IMR-90 (cell line): ENCODE results near the gene PLS1. TPM values are rescaled to one million over a fixed set of nuclear protein-coding genes. Genes with fewer than 3 reads are reported as not detected.

Source experiments
- ATAC-seq: fragments of 200-7000 bp; cut with Tn5 transposase; 2 replicates; pipeline ENCODE4 v1.9.1; 2020; ENCODE audit warnings: low read depth, mild to moderate bottlenecking, moderate library complexity
- BruUV-seq: library from RNA; stranded (reverse); fragments of 400-500 nt; replicated peaks from 2 replicates; lab custom pipeline; 2021; lab: Mats Ljungman, UMichigan
- CTCF ChIA-PET: fragments of 300-600 bp; formaldehyde crosslinking; extraction: SDS; loops from one replicate; lab custom pipeline; 2021; ENCODE audit warnings: antibody characterized with exemption; lab: Yijun Ruan, JAX
- POLR2A ChIA-PET: fragments of 300-600 bp; sonication (Branson Sonifier 250); formaldehyde crosslinking; loops from one replicate; lab custom pipeline; 2022; ENCODE audit warnings: antibody characterized with exemption; ENCODE audit not compliant: unreplicated experiment; lab: Charles Lee
- DNase-seq: peaks from one replicate; pipeline ENCODE4 v3.0.0; 2013
- H2AFZ ChIP-seq: replicated peaks from 2 replicates; pipeline ENCODE3; 2013; ENCODE audit warnings: low read length, mild to moderate bottlenecking; ENCODE audit not compliant: poor library complexity
- H2AK5ac ChIP-seq: 2 replicates; pipeline ENCODE4 v1.6.1; 2013; ENCODE audit warnings: low read depth, low read length, inconsistent platforms
- H2AK9ac ChIP-seq: replicated peaks from 2 replicates; pipeline ENCODE3; 2013; ENCODE audit warnings: mild to moderate bottlenecking, low read depth, low read length, moderate library complexity; ENCODE audit not compliant: poor library complexity
- H2BK120ac ChIP-seq: 2 replicates; pipeline ENCODE4 v1.6.1; 2013; ENCODE audit warnings: low read depth, low read length, inconsistent platforms
- H2BK15ac ChIP-seq: 3 replicates; pipeline ENCODE4 v1.6.1; 2013; ENCODE audit warnings: low read depth, low read length, inconsistent platforms
- H2BK20ac ChIP-seq: 2 replicates; pipeline ENCODE4 v1.6.1; 2013; ENCODE audit warnings: low read depth, mild to moderate bottlenecking, inconsistent platforms, low read length, moderate library complexity
- H2BK5ac ChIP-seq: 2 replicates; pipeline ENCODE4 v1.6.1; 2013; ENCODE audit warnings: mild to moderate bottlenecking, low read depth, low read length, inconsistent platforms; ENCODE audit not compliant: poor library complexity, severe bottlenecking
- H3K14ac ChIP-seq: replicated peaks from 2 replicates; pipeline ENCODE4 v1.6.1; 2013; ENCODE audit warnings: low read depth, low read length, inconsistent platforms
- H3K18ac ChIP-seq: 2 replicates; pipeline ENCODE4 v1.6.1; 2013; ENCODE audit warnings: low read depth, low read length, control low read depth
- H3K23ac ChIP-seq: 2 replicates; pipeline ENCODE4 v1.6.1; 2013; ENCODE audit warnings: low read depth, low read length, inconsistent platforms
- H3K27ac ChIP-seq: 2 replicates; pipeline ENCODE4 v1.5.1; 2013; ENCODE audit warnings: mild to moderate bottlenecking, control low read depth, low read length; ENCODE audit not compliant: insufficient read depth
- H3K27me3 ChIP-seq: 2 replicates; pipeline ENCODE4 v1.6.1; 2013; ENCODE audit warnings: low read length; ENCODE audit not compliant: control insufficient read depth, insufficient read depth
- H3K36me3 ChIP-seq: 2 replicates; pipeline ENCODE4 v1.6.1; 2013; ENCODE audit warnings: low read length, mixed read lengths; ENCODE audit not compliant: control insufficient read depth, insufficient read depth
- H3K4ac ChIP-seq: 2 replicates; pipeline ENCODE4 v1.6.1; 2013; ENCODE audit warnings: low read depth, low read length, inconsistent platforms
- H3K4me1 ChIP-seq: 2 replicates; pipeline ENCODE4 v1.6.1; 2013; ENCODE audit warnings: low read length, mixed read lengths; ENCODE audit not compliant: control insufficient read depth, insufficient read depth
- H3K4me2 ChIP-seq: 2 replicates; pipeline ENCODE4 v1.6.1; 2013; ENCODE audit warnings: low read depth, mild to moderate bottlenecking, control low read depth, low read length, moderate library complexity
- H3K4me3 ChIP-seq: 2 replicates; pipeline ENCODE4 v1.5.1; 2013; ENCODE audit warnings: low read depth, mild to moderate bottlenecking, control low read depth, low read length, moderate library complexity; ENCODE audit not compliant: insufficient read depth
- H3K56ac ChIP-seq: 2 replicates; pipeline ENCODE4 v1.6.1; 2013; ENCODE audit warnings: low read length, inconsistent platforms; ENCODE audit not compliant: insufficient read depth; ENCODE audit errors: extremely low read depth
- H3K79me1 ChIP-seq, 2 experiments: 2 replicates each; pipeline ENCODE4 v1.6.1; 2013; ENCODE audit warnings: low read length in 2 of 2, inconsistent platforms in 1 of 2, low read depth in 1 of 2
- H3K9ac ChIP-seq: 2 replicates; pipeline ENCODE4 v1.6.1; 2013; ENCODE audit warnings: low read depth, low read length, control low read depth
- H3K9me1 ChIP-seq: 2 replicates; pipeline ENCODE4 v1.6.1; 2013; ENCODE audit warnings: low read length, inconsistent platforms; ENCODE audit not compliant: insufficient read depth
- H3K9me3 ChIP-seq: 2 replicates; pipeline ENCODE4 v1.6.1; 2013; ENCODE audit warnings: low read length; ENCODE audit not compliant: control insufficient read depth, insufficient read depth
- H4K20me1 ChIP-seq: 2 replicates; pipeline ENCODE4 v1.6.1; 2013; ENCODE audit warnings: low read length, inconsistent platforms; ENCODE audit not compliant: insufficient read depth
- H4K5ac ChIP-seq: 2 replicates; pipeline ENCODE4 v1.6.1; 2013; ENCODE audit warnings: mild to moderate bottlenecking, low read depth, low read length, control low read depth
- H4K8ac ChIP-seq, 2 experiments: 2 replicates each; pipeline ENCODE4 v1.6.1; 2013; ENCODE audit warnings: low read depth in 2 of 2, low read length in 2 of 2, control low read depth in 1 of 2, inconsistent platforms in 1 of 2
- H4K91ac ChIP-seq: 2 replicates; pipeline ENCODE4 v1.6.1; 2013; ENCODE audit warnings: low read depth, low read length, inconsistent platforms; ENCODE audit not compliant: insufficient read depth
- BHLHE40 ChIP-seq: fragments of 150-350 bp; IDR thresholded peaks from 2 replicates; pipeline ENCODE4 v1.6.1; 2016; ENCODE audit warnings: mild to moderate bottlenecking, low read depth, low read length
- MAZ ChIP-seq: IDR thresholded peaks from 2 replicates; pipeline ENCODE4 v1.6.1; 2012; ENCODE audit warnings: low read depth, mild to moderate bottlenecking, low read length, improper control_type of control experiment, moderate library complexity, borderline replicate concordance
- POLR2A ChIP-seq: IDR thresholded peaks from 2 replicates; pipeline ENCODE4 v1.6.1; 2012; ENCODE audit warnings: mild to moderate bottlenecking, low read depth, low read length
- RCOR1 ChIP-seq: IDR thresholded peaks from 2 replicates; pipeline ENCODE4 v1.6.1; 2012; ENCODE audit warnings: mild to moderate bottlenecking, low read length, improper control_type of control experiment; ENCODE audit not compliant: insufficient replicate concordance
- RFX5 ChIP-seq: IDR thresholded peaks from 2 replicates; pipeline ENCODE4 v1.8.0; 2012; ENCODE audit warnings: low read depth, mild to moderate bottlenecking, low read length, moderate library complexity
- SMC3 ChIP-seq: fragments of 150-350 bp; IDR thresholded peaks from 2 replicates; pipeline ENCODE4 v1.6.1; 2016; ENCODE audit warnings: low read depth, mild to moderate bottlenecking, antibody characterized with exemption, low read length, moderate library complexity
- WGBS, 2 experiments: methylation state at CpG; one replicate each; pipeline versions ENCODE4 v1.1.5 to v1.1.7; 2013; ENCODE audit warnings: missing lambda C conversion rate in 2 of 2; ENCODE audit not compliant: insufficient read length in 1 of 2; ENCODE audit errors: extremely low coverage in 2 of 2; 5-methylcytosine and 5-hydroxymethylcytosine counted together
- dilution Hi-C: fragments of 300-500 bp; cut with HindIII; formaldehyde crosslinking; loops from one replicate; pipeline ENCODE4 v1.14.3; 2018; ENCODE audit warnings: low sequenced_read_pairs; ENCODE audit not compliant: unreplicated experiment
- in situ Hi-C: fragments of 300-500 bp; cut with MboI; formaldehyde crosslinking; loops from 3 replicates; pipeline ENCODE4 v1.14.3; 2019; ENCODE audit warnings: low sequenced_read_pairs, inconsistent platforms, mixed read lengths
- intact Hi-C: fragments of 100-400 bp; cut with micrococcal nuclease; formaldehyde crosslinking; loops from 2 replicates; pipeline ENCODE4 v1.10.0; 2022
- polyA plus RNA-seq, 3 experiments: library from polyadenylated mRNA; depleted of rRNA; stranded (reverse); fragments of >200 nt; gene quantifications; 2 replicates each; pipeline ENCODE4 v1.2.3, GENCODE V29; 2012; ENCODE audit warnings: low replicate concordance in 1 of 3
- total RNA-seq: library from RNA; depleted of rRNA; stranded (reverse); fragments of >200 nt; gene quantifications from 2 replicates; pipeline ENCODE4 v1.2.3, GENCODE V29; 2012
- TF ChIP-seq, protein P1 (sequence below): fragments of 150-350 bp; IDR thresholded peaks from 2 replicates; pipeline ENCODE4 v1.6.1; 2016; ENCODE audit warnings: low read depth, mild to moderate bottlenecking, low read length, moderate library complexity, borderline replicate concordance
- TF ChIP-seq, protein P2 (sequence below): conservative IDR thresholded peaks from 2 replicates; pipeline ENCODE4 v1.5.1; 2012; ENCODE audit warnings: mild to moderate bottlenecking, low read depth, low read length, improper control_type of control experiment

Gene PLS1
- total and polyA plus RNA-seq, 2 of the 4 experiments (the other 2 are of a cell fraction) = 0.29 to 0.90 TPM

DNA sequence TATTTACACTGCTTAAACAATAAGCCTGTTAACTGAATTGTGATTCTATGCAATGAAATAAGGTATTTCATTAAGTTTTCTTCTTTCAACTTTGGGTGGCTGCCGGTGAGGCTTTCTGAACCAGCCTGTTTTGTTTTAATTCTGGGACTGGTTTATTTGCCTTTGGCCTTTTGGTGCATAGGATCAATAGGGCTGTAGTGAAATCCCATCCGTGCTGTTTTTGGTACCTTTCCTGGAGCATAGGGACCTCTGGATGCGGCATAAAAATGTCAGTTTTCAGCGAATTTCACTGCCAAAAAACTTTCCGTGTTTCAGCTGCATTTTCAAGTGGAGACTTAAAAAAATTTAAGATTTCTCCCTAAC is 514 bp downstream of the PLS1 start:
- Histone ChIP-seq H3K4me2 (peak overlapping the region; percentile 76), H2BK120ac (no peak overlapping the region), H3K23ac (no peak overlapping the region), H3K14ac (no peak overlapping the region), H2AFZ (peak overlapping the region; percentile 98), H3K36me3 (no peaks in the 10 kb centered on the region), H3K9me1 (no peaks in the 10 kb centered on the region), H2BK5ac (no peak overlapping the region), H3K9ac (peak overlapping the region; percentile 9), H3K4ac (no peak overlapping the region), H3K79me1 (no peaks in the 10 kb centered on the region; a peak in 1 of 4 replicates), H4K20me1 (no peaks in the 10 kb centered on the region), H2BK15ac (no peak overlapping the region), H2AK9ac (peak overlapping the region; percentile 94), H3K18ac (no peak overlapping the region), H3K9me3 (no peaks in the 10 kb centered on the region), H4K8ac (peak overlapping the region in 1 of 2 experiments; percentile 73; a peak in 1 of 4 replicates), H3K56ac (no peak overlapping the region), H3K27ac (no peak overlapping the region), H3K4me1 (no peaks in the 10 kb centered on the region), H4K91ac (no peak overlapping the region), H3K4me3 (peak overlapping the region; percentile 81), H2BK20ac (no peak overlapping the region), H3K27me3 (no peaks in the 10 kb centered on the region), H2AK5ac (no peak overlapping the region), H4K5ac (no peak overlapping the region)
- no TSS peak for BruUV-seq
- CTCF ChIA-PET = interaction anchor here (0.9 kb wide), 1 partner anchor 10 kb away, joined by 3 read pairs; no protein-coding TSS in a partner anchor
- TF ChIP-seq RCOR1 (no peak), BHLHE40 (no peak), SMC3 (no peak), MAZ (no peak), RFX5 (no peak), POLR2A (no peak)
- TF ChIP-seq, protein P1, sequence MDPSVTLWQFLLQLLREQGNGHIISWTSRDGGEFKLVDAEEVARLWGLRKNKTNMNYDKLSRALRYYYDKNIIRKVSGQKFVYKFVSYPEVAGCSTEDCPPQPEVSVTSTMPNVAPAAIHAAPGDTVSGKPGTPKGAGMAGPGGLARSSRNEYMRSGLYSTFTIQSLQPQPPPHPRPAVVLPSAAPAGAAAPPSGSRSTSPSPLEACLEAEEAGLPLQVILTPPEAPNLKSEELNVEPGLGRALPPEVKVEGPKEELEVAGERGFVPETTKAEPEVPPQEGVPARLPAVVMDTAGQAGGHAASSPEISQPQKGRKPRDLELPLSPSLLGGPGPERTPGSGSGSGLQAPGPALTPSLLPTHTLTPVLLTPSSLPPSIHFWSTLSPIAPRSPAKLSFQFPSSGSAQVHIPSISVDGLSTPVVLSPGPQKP = no peak
- TF ChIP-seq, protein P2, sequence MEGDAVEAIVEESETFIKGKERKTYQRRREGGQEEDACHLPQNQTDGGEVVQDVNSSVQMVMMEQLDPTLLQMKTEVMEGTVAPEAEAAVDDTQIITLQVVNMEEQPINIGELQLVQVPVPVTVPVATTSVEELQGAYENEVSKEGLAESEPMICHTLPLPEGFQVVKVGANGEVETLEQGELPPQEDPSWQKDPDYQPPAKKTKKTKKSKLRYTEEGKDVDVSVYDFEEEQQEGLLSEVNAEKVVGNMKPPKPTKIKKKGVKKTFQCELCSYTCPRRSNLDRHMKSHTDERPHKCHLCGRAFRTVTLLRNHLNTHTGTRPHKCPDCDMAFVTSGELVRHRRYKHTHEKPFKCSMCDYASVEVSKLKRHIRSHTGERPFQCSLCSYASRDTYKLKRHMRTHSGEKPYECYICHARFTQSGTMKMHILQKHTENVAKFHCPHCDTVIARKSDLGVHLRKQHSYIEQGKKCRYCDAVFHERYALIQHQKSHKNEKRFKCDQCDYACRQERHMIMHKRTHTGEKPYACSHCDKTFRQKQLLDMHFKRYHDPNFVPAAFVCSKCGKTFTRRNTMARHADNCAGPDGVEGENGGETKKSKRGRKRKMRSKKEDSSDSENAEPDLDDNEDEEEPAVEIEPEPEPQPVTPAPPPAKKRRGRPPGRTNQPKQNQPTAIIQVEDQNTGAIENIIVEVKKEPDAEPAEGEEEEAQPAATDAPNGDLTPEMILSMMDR = no peak
- intact Hi-C loops (loop anchor here (5.0 to 10.0 kb wide), 2 partner anchors 126 to 208 kb away; partner anchors contain the start of gene TRPC1), in situ Hi-C loops (no loop called here), dilution Hi-C loops (no loop called here)
- no peak for DNase-seq
- POLR2A ChIA-PET = no interaction called here
- ATAC-seq = no peak
- WGBS, 2 experiments = no CpG with 5 or more reads among the region's 5 CpGs
